GM19043 (cell line): ENCODE results near the gene LCN6.
"Not testable (repeated sequence)": the region's sequence is repeated elsewhere in the genome, so short reads cannot be mapped to it uniquely, and the experiment has no call there.

ENCODE experiments used
- ATAC-seq: cut with Tn5 transposase; IDR thresholded peaks from one replicate; pipeline ENCODE4 v1.9.1; 2021; ENCODE audit warnings: low read depth; ENCODE audit not compliant: unreplicated experiment

Gene LCN6

GRCh38 chr9:136712690-136713544, 35.4 kb downstream of the LCN6 start:
- ATAC-seq, result no peak

- ATAC-seq, result no peak
Observed at GRCh38 chr9:136711751-136712689, 36.3 kb downstream of the LCN6 start, which contains the start of gene DIPK1B. Gene DIPK1B (plus strand): TSS chr9:136712572. CDS start chr9:136712666, 94 bp downstream.

GRCh38 chr9:136711219-136711648, 37.1 kb downstream of the LCN6 start:
- ATAC-seq, result not testable (repeated sequence)

GRCh38 chr9:136710543-136710942, 37.8 kb downstream of the LCN6 start:
- ATAC-seq, result no peak

GRCh38 chr9:136709454-136710109, 38.7 kb downstream of the LCN6 start:
- ATAC-seq, result no peak

- no peak for ATAC-seq
Observed at GRCh38 chr9:136707849-136708517, 40.3 kb downstream of the LCN6 start.

- ATAC-seq, result no peak
Observed at GRCh38 chr9:136707011-136707410, 41.3 kb downstream of the LCN6 start.

- ATAC-seq, result no peak
Observed at GRCh38 chr9:136705564-136705963, 42.8 kb downstream of the LCN6 start.

GRCh38 chr9:136704741-136705140, 43.6 kb downstream of the LCN6 start:
- not testable (repeated sequence) for ATAC-seq

- ATAC-seq, result no peak
Observed at GRCh38 chr9:136703276-136703860, 45.0 kb downstream of the LCN6 start.

- ATAC-seq, result no peak
Observed at GRCh38 chr9:136701668-136702053, 46.7 kb downstream of the LCN6 start.

- peak; percentile 58 for ATAC-seq
Observed at GRCh38 chr9:136700959-136701667, 47.2 kb downstream of the LCN6 start.

GRCh38 chr9:136700304-136700703, 48.0 kb downstream of the LCN6 start:
- no peak for ATAC-seq

GRCh38 chr9:136698635-136699246, 49.6 kb downstream of the LCN6 start:
- no peak for ATAC-seq

GRCh38 chr9:136697821-136698526, 50.4 kb downstream of the LCN6 start:
- ATAC-seq, result no peak

GRCh38 chr9:136697146-136697820, 51.0 kb downstream of the LCN6 start:
- ATAC-seq, result no peak

- no peak for ATAC-seq
Observed at GRCh38 chr9:136696502-136696901, 51.8 kb downstream of the LCN6 start.

GRCh38 chr9:136695955-136696354, 52.4 kb downstream of the LCN6 start:
- ATAC-seq, result no peak
